BJ (cell line): ENCODE measurements around the gene RTL10. TPM values are rescaled to one million over a fixed set of nuclear protein-coding genes. Genes with fewer than 3 reads are reported as not detected.

Experiments used
- CTCF ChIA-PET: fragments of 350-600 bp; formaldehyde crosslinking; extraction: SDS; loops from one replicate; lab custom pipeline; 2021; ENCODE audit warnings: antibody characterized with exemption, inconsistent platforms; lab: Yijun Ruan, JAX
- POLR2A ChIA-PET: fragments of 300-600 bp; sonication (Branson Sonifier 250); formaldehyde crosslinking; extraction: SDS; loops from one replicate; lab custom pipeline; 2021; ENCODE audit warnings: antibody characterized with exemption; lab: Charles Lee
- DNase-seq: peaks from one replicate; pipeline ENCODE4 v3.0.0-alpha.2; 2011; ENCODE audit warnings: low read depth
- H3K27me3 ChIP-seq: 2 replicates; pipeline ENCODE4 v1.6.0; 2011; ENCODE audit warnings: low read length; ENCODE audit not compliant: control insufficient read depth, insufficient read depth
- H3K36me3 ChIP-seq: 2 replicates; pipeline ENCODE4 v1.5.1; 2011; ENCODE audit warnings: low read length; ENCODE audit not compliant: control insufficient read depth, insufficient read depth
- H3K4me3 ChIP-seq: 2 replicates; pipeline ENCODE4 v1.5.1; 2011; ENCODE audit warnings: low read depth, mild to moderate bottlenecking, control low read depth, low read length
- CTCF ChIP-seq: IDR thresholded peaks from 2 replicates; pipeline ENCODE4 v1.5.1; 2011; ENCODE audit warnings: low read depth, mild to moderate bottlenecking, control low read depth, inconsistent platforms, low read length, moderate library complexity; ENCODE audit not compliant: insufficient read depth
- polyA plus RNA-seq: library from polyadenylated mRNA; depleted of rRNA; stranded (reverse); fragments of >200 nt; gene quantifications from 2 replicates; pipeline ENCODE4 v1.2.3, GENCODE V29; 2011

RTL10 gene
- polyA plus RNA-seq, 1 experiment: 18.9 TPM

DNA sequence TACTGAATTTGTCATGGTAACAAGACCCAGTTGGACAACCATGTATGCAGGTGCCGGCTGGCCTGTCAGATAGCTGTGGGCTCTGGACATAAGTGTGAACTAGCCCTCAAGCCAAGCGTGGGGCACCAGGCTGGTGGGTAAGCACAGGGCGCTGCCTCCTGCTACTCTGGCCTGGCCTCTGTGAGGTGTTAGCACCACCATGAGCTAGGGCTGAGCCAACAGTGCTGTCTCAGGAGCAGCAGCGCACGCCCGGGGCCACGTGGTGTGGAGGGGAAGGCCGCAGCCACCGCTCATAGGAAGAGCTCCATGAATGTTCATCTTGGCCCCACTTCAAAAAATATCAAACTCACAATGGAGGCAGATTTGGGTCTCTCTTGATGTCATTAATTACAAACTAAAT lies 35.3 kb upstream of the RTL10 start:
- Histone ChIP-seq H3K27me3 (no peaks in the 10 kb centered on the region), H3K36me3 (peaks cover 5% of the 10 kb centered on the region), H3K4me3 (no peak overlapping the region)
- ChIA-PET POLR2A (no interaction called here), CTCF (interaction anchor here (1.0 to 3.1 kb wide), 6 partner anchors 9 to 159 kb away, joined by 3 to 16 read pairs (median 4); no protein-coding TSS in a partner anchor)
- no peak for DNase-seq
- TF ChIP-seq CTCF: no peak

DNA sequence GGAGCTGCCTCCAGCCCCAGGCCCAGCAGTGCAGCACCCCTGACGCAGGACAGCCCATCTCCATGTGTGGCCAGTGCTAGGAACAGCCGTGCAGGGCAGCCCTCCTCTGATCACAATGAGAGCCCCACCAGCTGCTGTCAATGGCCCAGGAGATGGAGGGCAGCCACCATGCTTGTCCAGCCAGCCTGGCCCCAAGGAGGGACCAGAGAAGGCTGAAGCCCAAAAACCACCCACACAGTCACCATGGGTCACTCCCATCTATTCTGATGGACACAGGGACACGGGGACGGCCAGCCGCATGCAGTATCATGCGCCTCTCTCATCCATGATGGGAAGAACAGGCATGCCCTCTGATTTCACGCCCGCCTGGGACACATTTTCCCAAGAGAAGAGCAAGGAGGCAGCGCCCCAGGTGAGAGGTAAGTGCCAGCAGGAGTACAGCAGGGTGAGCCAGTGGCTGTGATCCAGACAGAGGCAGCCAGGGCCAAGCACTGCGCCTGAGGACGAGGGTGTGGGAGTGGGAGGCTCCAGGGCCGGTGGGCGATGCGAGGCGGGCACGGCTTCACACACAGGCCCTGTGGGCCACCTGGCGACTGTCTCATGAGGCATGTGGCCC lies 33.6 kb upstream of the RTL10 start:
- no peak for DNase-seq
- no peak for TF ChIP-seq CTCF
- ChIA-PET CTCF (interaction anchor here (0.6 to 1.4 kb wide), 4 partner anchors 10 to 158 kb away, joined by 3 to 6 read pairs (median 3); no protein-coding TSS in a partner anchor), POLR2A (no interaction called here)
- Histone ChIP-seq H3K27me3 (no peaks in the 10 kb centered on the region), H3K36me3 (peaks cover 1% of the 10 kb centered on the region; the same call in 1 of the 2 replicates), H3K4me3 (no peak overlapping the region)

DNA sequence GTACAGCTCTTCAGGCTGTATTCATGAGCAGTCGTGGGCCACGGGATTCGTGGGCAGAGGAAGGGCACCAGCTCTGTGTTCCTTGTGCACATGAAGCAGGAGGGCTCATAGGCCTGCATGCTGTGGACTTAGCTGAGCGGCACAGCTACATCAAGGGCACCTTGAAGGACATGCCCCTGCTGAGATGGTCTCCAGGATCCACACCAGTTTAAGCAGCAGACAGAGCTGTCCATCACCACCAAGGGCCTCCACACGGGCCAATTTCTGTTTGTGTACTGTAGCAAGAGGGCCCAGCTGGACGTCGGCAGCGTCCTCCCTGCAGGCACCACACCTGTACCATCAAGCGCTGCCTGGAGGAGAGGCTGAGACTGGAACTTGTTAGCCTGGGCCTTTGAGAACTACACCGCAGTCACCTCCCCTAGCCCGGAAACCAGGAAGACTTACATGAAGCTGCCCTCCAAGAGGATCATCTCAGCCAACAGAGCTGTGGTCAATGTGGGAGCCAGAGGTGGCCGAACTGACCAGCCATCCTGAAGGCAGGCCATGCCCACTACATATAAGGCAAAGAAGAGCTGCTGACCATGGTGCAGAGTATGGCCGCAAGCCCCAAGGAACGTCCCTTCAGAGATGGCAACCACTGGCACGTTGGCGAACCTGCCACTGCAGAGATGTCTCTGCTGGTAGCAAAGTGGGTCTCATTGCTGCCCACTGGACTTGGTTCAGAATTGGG lies 32.7 kb upstream of the RTL10 start:
- H3K36me3 ChIP-seq: peaks cover 1% of the 10 kb centered on the region; the same call in 1 of the 2 replicates
- CTCF ChIA-PET: interaction anchor here (1.0 to 3.4 kb wide), 3 partner anchors 9 to 157 kb away, joined by 3 to 14 read pairs (median 3); no protein-coding TSS in a partner anchor
- no peak for DNase-seq
- POLR2A ChIA-PET: interaction anchor here (0.6 kb wide), 1 partner anchor 38 kb away, joined by 4 read pairs; no protein-coding TSS in a partner anchor
- no peaks in the 10 kb centered on the region for H3K27me3 ChIP-seq
- no peak for TF ChIP-seq CTCF
- no peak overlapping the region for H3K4me3 ChIP-seq

- H3K27me3 ChIP-seq: no peaks in the 10 kb centered on the region
- H3K4me3 ChIP-seq: no peak overlapping the region
- CTCF ChIA-PET: interaction anchor here (3.4 kb wide), 1 partner anchor 156 kb away, joined by 14 read pairs; no protein-coding TSS in a partner anchor
- peak; percentile 81 for DNase-seq
- H3K36me3 ChIP-seq: peaks cover 1% of the 10 kb centered on the region; the same call in 1 of the 2 replicates
- POLR2A ChIA-PET: interaction anchor here (0.6 kb wide), 1 partner anchor 38 kb away, joined by 4 read pairs; no protein-coding TSS in a partner anchor
- TF ChIP-seq CTCF: no peak
Observed at GRCh38 chr22:19886605-19887255, 32.1 kb upstream of the RTL10 start.
